ENCODE data around the gene SRSF3.

The SRSF3 gene

GRCh38 chr6:36621371-36621855 is 27.3 kb downstream of the SRSF3 start:
- Histone ChIP-seq H3K4me1 (ENCODE audit: insufficient read depth, low read length) (no peaks in the 10 kb centered on the region), H3K9me3 (ENCODE audit: insufficient read depth, low read depth, low read length) (no peaks in the 10 kb centered on the region), H3K27me3 (ENCODE audit: insufficient read depth, low read length) (no peaks in the 10 kb centered on the region), H3K27ac (ENCODE audit: low read length) (no peak overlapping the region), H3K9ac (ENCODE audit: low read depth, low read length) (no peak overlapping the region), H3K36me3 (ENCODE audit: insufficient read depth, low read depth, low read length) (no peaks in the 10 kb centered on the region), H3K4me3 (ENCODE audit: low read length) (no peak overlapping the region)

GRCh38 chr6:36622901-36623546 is 28.9 kb downstream of the SRSF3 start:
- H3K4me1 ChIP-seq (ENCODE audit: insufficient read depth, low read length) = no peaks in the 10 kb centered on the region

DNA sequence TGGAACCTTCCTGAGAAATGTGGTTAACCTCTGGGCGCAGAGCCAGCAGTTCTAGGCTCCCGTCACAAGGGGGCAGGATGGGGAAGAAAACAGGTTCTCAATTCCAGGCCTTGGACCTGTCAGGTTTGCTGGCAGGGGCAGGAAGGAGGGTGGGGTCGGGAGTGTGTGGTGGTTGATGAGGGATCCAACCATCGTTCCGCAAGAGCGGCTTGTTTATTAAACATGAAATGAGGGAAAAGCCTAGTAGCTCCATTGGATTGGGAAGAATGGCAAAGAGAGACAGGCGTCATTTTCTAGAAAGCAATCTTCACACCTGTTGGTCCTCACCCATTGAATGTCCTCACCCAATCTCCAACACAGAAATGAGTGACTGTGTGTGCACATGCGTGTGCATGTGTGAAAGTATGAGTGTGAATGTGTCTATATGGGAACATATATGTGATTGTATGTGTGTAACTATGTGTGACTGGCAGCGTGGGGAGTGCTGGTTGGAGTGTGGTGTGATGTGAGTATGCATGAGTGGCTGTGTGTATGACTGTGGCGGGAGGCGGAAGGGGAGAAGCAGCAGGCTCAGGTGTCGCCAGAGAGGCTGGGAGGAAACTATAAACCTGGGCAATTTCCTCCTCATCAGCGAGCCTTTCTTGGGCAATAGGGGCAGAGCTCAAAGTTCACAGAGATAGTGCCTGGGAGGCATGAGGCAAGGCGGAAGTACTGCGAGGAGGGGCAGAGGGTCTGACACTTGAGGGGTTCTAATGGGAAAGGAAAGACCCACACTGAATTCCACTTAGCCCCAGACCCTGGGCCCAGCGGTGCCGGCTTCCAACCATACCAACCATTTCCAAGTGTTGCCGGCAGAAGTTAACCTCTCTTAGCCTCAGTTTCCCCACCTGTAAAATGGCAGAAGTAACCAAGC is 29.6 kb downstream of the SRSF3 start:
- Histone ChIP-seq H3K4me3 (ENCODE audit: low read length) (no peak overlapping the region), H3K4me1 (ENCODE audit: insufficient read depth, low read length) (no peaks in the 10 kb centered on the region), H3K36me3 (ENCODE audit: insufficient read depth, low read depth, low read length) (no peaks in the 10 kb centered on the region), H3K9me3 (ENCODE audit: insufficient read depth, low read depth, low read length) (no peaks in the 10 kb centered on the region), H3K27me3 (ENCODE audit: insufficient read depth, low read length) (no peaks in the 10 kb centered on the region), H3K27ac (ENCODE audit: low read length) (no peak overlapping the region), H3K9ac (ENCODE audit: low read depth, low read length) (no peak overlapping the region)

More at GRCh38 chr6:36622901-36623546, 28.9 kb downstream of the SRSF3 start:
- Histone ChIP-seq H3K9me3 (ENCODE audit: insufficient read depth, low read depth, low read length) (no peaks in the 10 kb centered on the region), H3K4me3 (ENCODE audit: low read length) (no peak overlapping the region), H3K27ac (ENCODE audit: low read length) (no peak overlapping the region), H3K9ac (ENCODE audit: low read depth, low read length) (no peak overlapping the region), H3K36me3 (ENCODE audit: insufficient read depth, low read depth, low read length) (no peaks in the 10 kb centered on the region), H3K27me3 (ENCODE audit: insufficient read depth, low read length) (no peaks in the 10 kb centered on the region)

DNA sequence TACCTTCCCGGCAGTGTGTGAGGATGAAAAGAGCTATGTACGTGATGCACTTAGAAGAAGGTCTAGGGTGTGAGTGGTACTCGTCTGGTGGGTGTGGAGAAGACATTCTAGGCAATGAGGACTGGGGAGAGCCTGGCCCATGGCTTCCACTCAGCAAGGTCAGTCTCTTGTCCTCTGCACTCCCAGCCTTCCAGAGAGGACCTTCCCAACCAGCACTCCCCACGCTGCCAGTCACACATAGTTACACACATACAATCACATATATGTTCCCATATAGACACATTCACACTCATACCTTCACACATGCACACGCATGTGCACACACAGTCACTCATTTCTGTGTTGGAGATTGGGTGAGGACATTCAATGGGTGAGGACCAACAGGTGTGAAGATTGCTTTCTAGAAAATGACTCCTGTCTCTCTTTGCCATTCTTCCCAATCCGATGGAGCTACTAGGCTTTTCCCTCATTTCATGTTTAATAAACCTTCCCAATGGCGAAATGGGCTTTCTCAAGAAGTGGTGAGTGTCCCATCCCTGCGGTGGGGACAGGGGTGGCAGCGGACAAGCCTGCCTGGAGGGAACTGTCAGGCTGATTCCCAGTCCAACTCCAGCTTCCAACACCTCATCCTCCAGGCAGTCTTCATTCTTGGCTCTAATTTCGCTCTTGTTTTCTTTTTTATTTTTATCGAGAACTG is 30.4 kb downstream of the SRSF3 start:
- H3K4me3 ChIP-seq (ENCODE audit: low read length) = no peak overlapping the region
- no peaks in the 10 kb centered on the region for H3K36me3 ChIP-seq (ENCODE audit: insufficient read depth, low read depth, low read length)
- no peaks in the 10 kb centered on the region for H3K27me3 ChIP-seq (ENCODE audit: insufficient read depth, low read length)
- no peaks in the 10 kb centered on the region for H3K9me3 ChIP-seq (ENCODE audit: insufficient read depth, low read depth, low read length)
- H3K9ac ChIP-seq (ENCODE audit: low read depth, low read length) = no peak overlapping the region
- no peaks in the 10 kb centered on the region for H3K4me1 ChIP-seq (ENCODE audit: insufficient read depth, low read length)
- H3K27ac ChIP-seq (ENCODE audit: low read length) = no peak overlapping the region

DNA sequence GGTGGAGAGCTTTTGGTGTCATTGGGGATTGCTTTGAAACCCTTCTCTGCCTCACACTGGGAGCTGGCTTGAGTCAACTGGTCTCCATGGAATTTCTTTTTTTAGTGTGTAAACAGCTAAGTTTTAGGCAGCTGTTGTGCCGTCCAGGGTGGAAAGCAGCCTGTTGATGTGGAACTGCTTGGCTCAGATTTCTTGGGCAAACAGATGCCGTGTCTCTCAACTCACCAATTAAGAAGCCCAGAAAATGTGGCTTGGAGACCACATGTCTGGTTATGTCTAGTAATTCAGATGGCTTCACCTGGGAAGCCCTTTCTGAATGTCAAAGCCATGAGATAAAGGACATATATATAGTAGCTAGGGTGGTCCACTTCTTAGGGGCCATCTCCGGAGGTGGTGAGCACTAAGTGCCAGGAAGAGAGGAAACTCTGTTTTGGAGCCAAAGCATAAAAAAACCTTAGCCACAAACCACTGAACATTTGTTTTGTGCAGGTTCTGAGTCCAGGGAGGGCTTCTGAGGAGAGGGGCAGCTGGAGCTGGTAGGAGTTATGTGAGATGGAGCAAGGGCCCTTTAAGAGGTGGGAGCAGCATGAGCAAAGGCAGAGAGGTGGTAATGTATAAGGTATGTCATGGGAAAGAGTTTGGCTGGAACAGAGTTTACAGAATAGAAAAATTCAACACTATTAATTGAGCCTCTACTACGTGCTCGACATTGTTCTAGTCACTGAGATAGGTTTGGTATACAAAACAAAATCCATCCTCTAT is 31.2 kb downstream of the SRSF3 start:
- H3K4me3 ChIP-seq (ENCODE audit: low read length) = no peak overlapping the region
- H3K36me3 ChIP-seq (ENCODE audit: insufficient read depth, low read depth, low read length) = no peaks in the 10 kb centered on the region
- no peaks in the 10 kb centered on the region for H3K4me1 ChIP-seq (ENCODE audit: insufficient read depth, low read length)
- no peaks in the 10 kb centered on the region for H3K27me3 ChIP-seq (ENCODE audit: insufficient read depth, low read length)
- H3K9ac ChIP-seq (ENCODE audit: low read depth, low read length) = no peak overlapping the region
- H3K27ac ChIP-seq (ENCODE audit: low read length) = no peak overlapping the region
- H3K9me3 ChIP-seq (ENCODE audit: insufficient read depth, low read depth, low read length) = no peaks in the 10 kb centered on the region

GRCh38 chr6:36626636-36627035 is 32.5 kb downstream of the SRSF3 start:
- no peaks in the 10 kb centered on the region for H3K4me1 ChIP-seq (ENCODE audit: insufficient read depth, low read length)
- no peak overlapping the region for H3K27ac ChIP-seq (ENCODE audit: low read length)
- no peak overlapping the region for H3K4me3 ChIP-seq (ENCODE audit: low read length)
- H3K9ac ChIP-seq (ENCODE audit: low read depth, low read length) = no peak overlapping the region
- no peaks in the 10 kb centered on the region for H3K27me3 ChIP-seq (ENCODE audit: insufficient read depth, low read length)
- H3K36me3 ChIP-seq (ENCODE audit: insufficient read depth, low read depth, low read length) = no peaks in the 10 kb centered on the region
- H3K9me3 ChIP-seq (ENCODE audit: insufficient read depth, low read depth, low read length) = no peaks in the 10 kb centered on the region

DNA sequence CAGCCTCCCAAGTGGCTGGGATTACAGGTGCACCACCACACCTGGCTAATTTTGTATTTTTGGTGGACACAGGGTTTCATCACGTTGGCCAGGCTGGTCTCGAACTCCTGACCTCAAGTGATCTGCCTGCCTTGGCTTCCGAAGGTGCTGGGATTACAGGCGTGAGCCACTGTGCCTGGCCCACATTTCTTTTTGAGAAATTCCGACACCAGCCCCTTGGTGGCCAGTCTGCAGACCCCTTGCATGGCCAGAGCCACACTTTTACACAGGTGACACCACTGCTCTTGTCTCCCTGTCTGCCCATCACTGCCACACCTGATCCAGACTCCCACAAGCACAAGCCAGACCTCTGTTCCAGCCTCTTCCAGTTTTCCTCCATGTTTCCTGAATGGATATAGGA is 33.0 kb downstream of the SRSF3 start:
- H3K36me3 ChIP-seq (ENCODE audit: insufficient read depth, low read depth, low read length) = no peaks in the 10 kb centered on the region
- H3K4me1 ChIP-seq (ENCODE audit: insufficient read depth, low read length) = no peaks in the 10 kb centered on the region
- H3K4me3 ChIP-seq (ENCODE audit: low read length) = no peak overlapping the region
- no peaks in the 10 kb centered on the region for H3K27me3 ChIP-seq (ENCODE audit: insufficient read depth, low read length)
- H3K9ac ChIP-seq (ENCODE audit: low read depth, low read length) = no peak overlapping the region
- no peaks in the 10 kb centered on the region for H3K9me3 ChIP-seq (ENCODE audit: insufficient read depth, low read depth, low read length)
- H3K27ac ChIP-seq (ENCODE audit: low read length) = no peak overlapping the region

- no peak overlapping the region for H3K27ac ChIP-seq (ENCODE audit: low read length)
- H3K4me3 ChIP-seq (ENCODE audit: low read length) = no peak overlapping the region
- no peaks in the 10 kb centered on the region for H3K27me3 ChIP-seq (ENCODE audit: insufficient read depth, low read length)
- H3K9me3 ChIP-seq (ENCODE audit: insufficient read depth, low read depth, low read length) = no peaks in the 10 kb centered on the region
- H3K9ac ChIP-seq (ENCODE audit: low read depth, low read length) = no peak overlapping the region
- H3K4me1 ChIP-seq (ENCODE audit: insufficient read depth, low read length) = no peaks in the 10 kb centered on the region
- H3K36me3 ChIP-seq (ENCODE audit: insufficient read depth, low read depth, low read length) = no peaks in the 10 kb centered on the region
Measured at GRCh38 chr6:36627801-36628246, 33.7 kb downstream of the SRSF3 start.

GRCh38 chr6:36629784-36630183 is 35.6 kb downstream of the SRSF3 start:
- Histone ChIP-seq H3K9me3 (ENCODE audit: insufficient read depth, low read depth, low read length) (no peaks in the 10 kb centered on the region), H3K4me3 (ENCODE audit: low read length) (no peak overlapping the region), H3K27me3 (ENCODE audit: insufficient read depth, low read length) (no peaks in the 10 kb centered on the region), H3K4me1 (ENCODE audit: insufficient read depth, low read length) (no peaks in the 10 kb centered on the region), H3K36me3 (ENCODE audit: insufficient read depth, low read depth, low read length) (no peaks in the 10 kb centered on the region), H3K27ac (ENCODE audit: low read length) (no peak overlapping the region), H3K9ac (ENCODE audit: low read depth, low read length) (no peak overlapping the region)

- Histone ChIP-seq H3K27me3 (ENCODE audit: insufficient read depth, low read length) (no peaks in the 10 kb centered on the region), H3K36me3 (ENCODE audit: insufficient read depth, low read depth, low read length) (no peaks in the 10 kb centered on the region), H3K9me3 (ENCODE audit: insufficient read depth, low read depth, low read length) (no peaks in the 10 kb centered on the region), H3K4me3 (ENCODE audit: low read length) (no peak overlapping the region), H3K27ac (ENCODE audit: low read length) (no peak overlapping the region), H3K4me1 (ENCODE audit: insufficient read depth, low read length) (no peaks in the 10 kb centered on the region), H3K9ac (ENCODE audit: low read depth, low read length) (no peak overlapping the region)
Measured at GRCh38 chr6:36631326-36632011, 37.3 kb downstream of the SRSF3 start.

- Histone ChIP-seq H3K9ac (ENCODE audit: low read depth, low read length) (no peak overlapping the region), H3K27ac (ENCODE audit: low read length) (no peak overlapping the region), H3K9me3 (ENCODE audit: insufficient read depth, low read depth, low read length) (no peaks in the 10 kb centered on the region), H3K4me3 (ENCODE audit: low read length) (no peak overlapping the region), H3K27me3 (ENCODE audit: insufficient read depth, low read length) (no peaks in the 10 kb centered on the region), H3K4me1 (ENCODE audit: insufficient read depth, low read length) (no peaks in the 10 kb centered on the region), H3K36me3 (ENCODE audit: insufficient read depth, low read depth, low read length) (no peaks in the 10 kb centered on the region)
Measured at GRCh38 chr6:36633370-36633769, 39.2 kb downstream of the SRSF3 start.
